Left lung (tissue), 10 donors: ENCODE measurements around the gene PLBD2. TPM values are rescaled to one million over a fixed set of nuclear protein-coding genes. Genes with fewer than 3 reads are reported as not detected.

ENCODE experiments used
- ATAC-seq: fragments of 200-7000 bp; cut with Tn5 transposase; one replicate; pipeline ENCODE4 v1.9.1; 2020; ENCODE audit warnings: moderate library complexity
- DNase-seq, 4 donors: peaks; one replicate each; pipeline ENCODE4 v3.0.0-alpha.2; 2013 to 2020
- H3K27ac ChIP-seq, 2 donors: fragments of 200-600 bp; sonication (generic) in 1 of 2; one replicate each; pipeline versions ENCODE4 v1.5.0 to v1.8.0; 2020 to 2021
- H3K27me3 ChIP-seq, 2 donors: fragments of 200-600 bp; sonication (generic) in 1 of 2; one replicate each; pipeline versions ENCODE4 v1.5.0 to v1.8.0; 2020 to 2021
- H3K36me3 ChIP-seq, 2 donors: fragments of 200-600 bp; sonication (generic) in 1 of 2; one replicate each; pipeline versions ENCODE4 v1.5.0 to v1.8.0; 2020 to 2021
- H3K4me1 ChIP-seq, 2 donors: fragments of 200-600 bp; one replicate each; pipeline ENCODE4 v1.8.0; 2021
- H3K4me3 ChIP-seq, 2 donors: fragments of 200-600 bp; sonication (generic) in 1 of 2; one replicate each; pipeline versions ENCODE4 v1.5.0 to v1.8.0; 2020 to 2021; ENCODE audit warnings: mild to moderate bottlenecking in 1 of 2
- H3K9me3 ChIP-seq, 2 donors: fragments of 200-600 bp; sonication (generic) in 1 of 2; one replicate each; pipeline versions ENCODE4 v1.5.0 to v1.8.0; 2020 to 2021
- CTCF ChIP-seq, 2 donors: fragments of 200-600 bp; sonication (generic) in 1 of 2; IDR thresholded peaks; one replicate each; pipeline versions ENCODE4 v1.5.0 to v1.8.0; 2021; ENCODE audit warnings: antibody characterized with exemption in 2 of 2
- intact Hi-C, 2 donors: fragments of 100-400 bp; cut with DNase I; formaldehyde crosslinking; loops; one replicate each; pipeline versions ENCODE4 v1.11.2 to v1.14.2; 2022
- polyA plus RNA-seq, 6 donors: library from polyadenylated mRNA; unstranded; fragments of 120-200 nt; gene quantifications; one replicate each; pipeline ENCODE4 v1.2.1, GENCODE V29; 2013; ENCODE audit not compliant: insufficient read length in 6 of 6
- total RNA-seq, 2 donors: library from RNA; stranded (reverse); fragmentation: NEBNext Ultra II Directional; extraction: Animal tissue kit (Norgen Biotek cat#: 25700); gene quantifications; one replicate each; pipeline ENCODE4 v1.2.1, GENCODE V29; 2021
- donor health status: DM: no; HTN: yes; CAD: no.
- donor health status: DM: no; HTN: no; CAD: no.

Gene PLBD2
- total and polyA plus RNA-seq, 8 donors = 17.7 to 75.0 (median 20.7) TPM

GRCh38 chr12:113364698-113365097 is 6.3 kb downstream of the PLBD2 start:
- no peak for ATAC-seq
- DNase-seq = no peak
- Histone ChIP-seq H3K4me3 (no peak overlapping the region), H3K36me3 (peaks cover 0 to 9% of the 10 kb centered on the region in 2 donors), H3K9me3 (no peaks in the 10 kb centered on the region), H3K27me3 (no peaks in the 10 kb centered on the region), H3K27ac (no peak overlapping the region), H3K4me1 (peaks cover 0 to 22% of the 10 kb centered on the region in 2 donors)
- intact Hi-C loops = no loop called here
- TF ChIP-seq CTCF (IDR thresholded peaks at IDR 0.05) = no peak

GRCh38 chr12:113365639-113366395 is 7.4 kb downstream of the PLBD2 start:
- no peak overlapping the region for H3K27ac ChIP-seq
- no peaks in the 10 kb centered on the region for H3K27me3 ChIP-seq
- DNase-seq (no peak), ATAC-seq (no peak)
- H3K9me3 ChIP-seq = no peaks in the 10 kb centered on the region
- no peak for TF ChIP-seq CTCF (IDR thresholded peaks at IDR 0.05)
- H3K4me3 ChIP-seq = no peak overlapping the region
- peaks cover 0 to 16% of the 10 kb centered on the region in 2 donors for H3K4me1 ChIP-seq
- intact Hi-C loops = no loop called here
- H3K36me3 ChIP-seq = peaks cover 0 to 12% of the 10 kb centered on the region in 2 donors

- intact Hi-C loops = no loop called here
- Histone ChIP-seq H3K27me3 (no peaks in the 10 kb centered on the region), H3K9me3 (no peaks in the 10 kb centered on the region), H3K36me3 (peaks cover 0 to 14% of the 10 kb centered on the region in 2 donors), H3K27ac (no peak overlapping the region), H3K4me3 (no peak overlapping the region), H3K4me1 (peaks cover 0 to 8% of the 10 kb centered on the region in 2 donors)
- TF ChIP-seq CTCF (IDR thresholded peaks at IDR 0.05) = no peak
- ATAC-seq (no peak), DNase-seq (no peak)
Measured at GRCh38 chr12:113366827-113367226, 8.4 kb downstream of the PLBD2 start.

- Histone ChIP-seq H3K27ac (no peak overlapping the region), H3K36me3 (peaks cover 0 to 29% of the 10 kb centered on the region in 2 donors), H3K9me3 (no peaks in the 10 kb centered on the region), H3K4me1 (no peaks in the 10 kb centered on the region), H3K27me3 (no peaks in the 10 kb centered on the region), H3K4me3 (no peak overlapping the region)
- ATAC-seq = no peak
- intact Hi-C loops = no loop called here
- DNase-seq = no peak
- no peak for TF ChIP-seq CTCF (IDR thresholded peaks at IDR 0.05)
Measured at GRCh38 chr12:113368331-113368730, 9.9 kb downstream of the PLBD2 start.

GRCh38 chr12:113369391-113369985 is 11.1 kb downstream of the PLBD2 start:
- ATAC-seq = no peak
- DNase-seq = peak in 2 of 4 donors; percentile 9 to 31
- Histone ChIP-seq H3K4me3 (no peak overlapping the region), H3K27ac (no peak overlapping the region), H3K36me3 (peaks cover 0 to 37% of the 10 kb centered on the region in 2 donors), H3K27me3 (no peaks in the 10 kb centered on the region), H3K9me3 (no peaks in the 10 kb centered on the region), H3K4me1 (no peaks in the 10 kb centered on the region)
- TF ChIP-seq CTCF (IDR thresholded peaks at IDR 0.05) = no peak
- intact Hi-C loops = no loop called here
